CD14-positive monocyte (primary cell): Measurements from ENCODE around the gene CEACAM4. TPM values are rescaled to one million over a fixed set of nuclear protein-coding genes. Genes with fewer than 3 reads are reported as not detected.

Experiments
- DNase-seq, 3 donors: peaks; one replicate each; pipeline ENCODE4 v3.0.0-alpha.2; 2011 to 2022
- H2AFZ ChIP-seq: 2 replicates; pipeline ENCODE4 v1.6.0; 2012; ENCODE audit warnings: mild to moderate bottlenecking, low read depth, low read length, inconsistent platforms; ENCODE audit not compliant: insufficient read depth, poor library complexity, severe bottlenecking
- H3K27ac ChIP-seq, 2 donors: 1 replicate in 1 of 2; 2 replicates in 1 of 2; pipeline ENCODE4 v1.5.1; 2012 to 2013; ENCODE audit warnings: low read length in 2 of 2, control low read depth in 1 of 2, inconsistent platforms in 1 of 2, low read depth in 1 of 2, mild to moderate bottlenecking in 1 of 2
- H3K27me3 ChIP-seq, 2 donors: one replicate each; pipeline versions ENCODE4 v1.6.0 to v1.6.1; 2011 to 2013; ENCODE audit warnings: low read length in 2 of 2; ENCODE audit not compliant: control insufficient read depth in 2 of 2, insufficient read depth in 2 of 2
- H3K36me3 ChIP-seq, 2 donors: replicated peaks in 1 of 2; 1 replicate in 1 of 2; 2 replicates in 1 of 2; pipeline versions ENCODE4 v1.5.1 to v1.6.1; 2012 to 2013; ENCODE audit warnings: low read length in 2 of 2, control low read depth in 1 of 2, inconsistent platforms in 1 of 2, mild to moderate bottlenecking in 1 of 2; ENCODE audit not compliant: insufficient read depth in 2 of 2, control insufficient read depth in 1 of 2
- H3K4me1 ChIP-seq, 2 donors: 1 replicate in 1 of 2; 2 replicates in 1 of 2; pipeline versions ENCODE4 v1.5.1 to v1.6.1; 2012 to 2013; ENCODE audit warnings: low read length in 2 of 2, control low read depth in 1 of 2, inconsistent platforms in 1 of 2, mild to moderate bottlenecking in 1 of 2, moderate library complexity in 1 of 2; ENCODE audit not compliant: insufficient read depth in 2 of 2, control insufficient read depth in 1 of 2
- H3K4me2 ChIP-seq: replicated peaks from 2 replicates; pipeline ENCODE3; 2012; ENCODE audit warnings: low read length, moderate library complexity, mild to moderate bottlenecking; ENCODE audit not compliant: poor library complexity, severe bottlenecking; ENCODE audit errors: extremely low read depth
- H3K4me3 ChIP-seq, 3 experiments: fragments of 200-600 bp in 1 of 3; sonication (generic) in 1 of 3; replicated peaks in 1 of 3; 1 replicate in 2 of 3; 2 replicates in 1 of 3; pipeline ENCODE4 v1.5.1; 2011 to 2013; ENCODE audit warnings: low read length in 3 of 3, mild to moderate bottlenecking in 3 of 3, control low read depth in 2 of 3, low read depth in 2 of 3, inconsistent platforms in 1 of 3, moderate library complexity in 1 of 3
- H3K79me2 ChIP-seq: 2 replicates; pipeline ENCODE4 v1.6.0; 2012; ENCODE audit warnings: mild to moderate bottlenecking, control low read depth, inconsistent platforms, low read length, moderate library complexity; ENCODE audit not compliant: insufficient read depth
- H3K9ac ChIP-seq: 2 replicates; pipeline ENCODE4 v1.6.0; 2017; ENCODE audit warnings: low read length, mild to moderate bottlenecking; ENCODE audit not compliant: insufficient read depth, poor library complexity, severe bottlenecking
- H3K9me3 ChIP-seq, 2 donors: replicated peaks in 1 of 2; 1 replicate in 1 of 2; 2 replicates in 1 of 2; pipeline versions ENCODE4 v1.5.1 to v1.6.1; 2012 to 2013; ENCODE audit warnings: low read length in 2 of 2, control low read depth in 1 of 2; ENCODE audit not compliant: control insufficient read depth in 1 of 2, insufficient read depth in 1 of 2
- H4K20me1 ChIP-seq: 2 replicates; pipeline ENCODE4 v1.6.0; 2012; ENCODE audit warnings: mild to moderate bottlenecking, low read length, control low read depth, moderate library complexity; ENCODE audit not compliant: insufficient read depth
- H3K27ac Mint-ChIP-seq, 7 donors: one replicate each; pipeline ENCODE4 v1.8.0; 2020; ENCODE audit warnings: mild to moderate bottlenecking in 7 of 7, mixed read lengths in 7 of 7, moderate library complexity in 6 of 7, inconsistent platforms in 2 of 7
- H3K27me3 Mint-ChIP-seq, 3 donors: one replicate each; pipeline ENCODE4 v1.8.0; 2021 to 2022; ENCODE audit warnings: low read depth in 3 of 3, mild to moderate bottlenecking in 3 of 3, mixed read lengths in 3 of 3, moderate library complexity in 3 of 3, inconsistent platforms in 1 of 3
- H3K36me3 Mint-ChIP-seq, 2 donors: one replicate each; pipeline ENCODE4 v1.8.0; 2020; ENCODE audit warnings: mixed read lengths in 2 of 2, inconsistent platforms in 1 of 2, mild to moderate bottlenecking in 1 of 2
- H3K4me1 Mint-ChIP-seq: one replicate; pipeline ENCODE4 v1.8.0; 2020; ENCODE audit warnings: mild to moderate bottlenecking, mixed read lengths
- H3K4me3 Mint-ChIP-seq, 2 donors: one replicate each; pipeline ENCODE4 v1.8.0; 2020; ENCODE audit warnings: mild to moderate bottlenecking in 2 of 2, mixed read lengths in 2 of 2, moderate library complexity in 1 of 2
- H3K9me3 Mint-ChIP-seq, 7 donors: one replicate each; pipeline ENCODE4 v1.8.0; 2020 to 2022; ENCODE audit warnings: mixed read lengths in 7 of 7, mild to moderate bottlenecking in 6 of 7, moderate library complexity in 6 of 7, inconsistent platforms in 2 of 7
- WGBS: methylation state at CpG from one replicate; pipeline ENCODE4 v1.1.5; 2013; ENCODE audit warnings: missing lambda C conversion rate; ENCODE audit not compliant: insufficient coverage; 5-methylcytosine and 5-hydroxymethylcytosine counted together
- intact Hi-C, 2 donors: fragments of 100-400 bp; cut with micrococcal nuclease; formaldehyde crosslinking; loops; one replicate each; pipeline versions ENCODE4 v1.15.0 to v1.15.1; 2023
- polyA plus RNA-seq, 3 donors: library from polyadenylated mRNA; depleted of rRNA in 1 of 3; unstranded in 2 of 3; stranded (reverse) in 1 of 3; fragments of 300-500 nt in 2 of 3; fragments of >200 nt in 1 of 3; fragmentation: Illumina TruSeq in 2 of 3; gene quantifications; 1 replicate in 2 of 3; 2 replicates in 1 of 3; pipeline ENCODE4 v1.2.3, GENCODE V29; 2012 to 2021
- TF ChIP-seq, protein P1 (sequence below): fragments of 200-600 bp; IDR thresholded peaks from one replicate; pipeline ENCODE4 v1.8.0; 2022; ENCODE audit warnings: antibody characterized with exemption, mild to moderate bottlenecking

The CEACAM4 gene
- polyA plus RNA-seq, 3 donors = 23.1 to 40.7 (median 27.5) TPM

DNA sequence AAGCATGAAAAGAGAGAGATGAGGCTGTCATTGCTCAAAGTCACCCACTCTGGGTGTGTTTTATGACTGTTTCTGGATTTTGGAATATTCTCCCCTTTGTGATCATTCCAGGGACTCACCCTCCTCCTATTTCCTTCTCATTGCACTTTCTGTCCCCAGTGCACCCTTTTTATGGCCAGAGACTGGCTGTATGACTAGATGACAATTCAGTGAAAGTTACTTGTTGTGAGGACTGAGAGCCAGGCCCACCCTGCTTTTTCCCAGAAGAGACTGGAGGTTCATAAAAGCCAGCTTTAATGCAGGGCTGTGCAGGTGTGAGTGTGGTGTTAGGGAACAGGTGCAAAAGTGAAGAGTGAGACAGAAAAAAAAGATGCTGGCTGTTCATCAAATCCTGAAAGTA is 43.9 kb upstream of the CEACAM4 start:
- peak overlapping the region in 1 of 2 donors; percentile 1 for H3K4me3 Mint-ChIP-seq

DNA sequence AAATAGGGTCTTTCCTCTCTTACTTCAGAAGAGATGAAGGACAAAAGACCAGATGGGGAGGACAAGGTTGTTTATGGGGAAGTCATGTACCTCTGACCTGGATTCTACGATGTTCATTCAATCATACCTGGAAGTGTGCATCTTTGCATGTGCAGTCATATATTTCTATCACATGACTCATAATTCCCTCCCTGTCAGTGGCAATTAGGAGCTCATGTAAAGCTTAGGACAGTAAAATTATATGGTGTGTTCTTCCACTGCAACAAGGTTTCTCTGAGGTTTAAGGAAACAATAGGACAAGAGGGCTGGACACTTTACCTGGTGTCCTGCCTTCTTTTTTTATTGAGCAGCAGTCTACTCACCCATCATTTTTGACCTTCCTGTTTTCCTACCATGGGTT is 41.4 kb upstream of the CEACAM4 start:
- Mint-ChIP-seq H3K4me1 (no peaks in the 10 kb centered on the region), H3K4me3 (no peak overlapping the region), H3K36me3 (no peaks in the 10 kb centered on the region), H3K27ac (no peak overlapping the region), H3K27me3 (peaks cover 10 to 47% (median 15%) of the 10 kb centered on the region in 3 donors), H3K9me3 (peaks cover 17 to 41% (median 35%) of the 10 kb centered on the region in 7 donors)
- DNase-seq = no peak
- Histone ChIP-seq H2AFZ (no peak overlapping the region), H3K27ac (no peak overlapping the region), H4K20me1 (no peaks in the 10 kb centered on the region), H3K79me2 (no peaks in the 10 kb centered on the region), H3K27me3 (peaks cover 17 to 20% of the 10 kb centered on the region in 2 donors), H3K4me3 (no peak overlapping the region), H3K9ac (no peak overlapping the region), H3K4me2 (no peak overlapping the region), H3K9me3 (peaks cover 17 to 39% of the 10 kb centered on the region in 2 donors), H3K4me1 (no peaks in the 10 kb centered on the region), H3K36me3 (no peaks in the 10 kb centered on the region)
- intact Hi-C loops = no loop called here
- no CpG with 5 or more reads among the region's 1 CpG for WGBS
- TF ChIP-seq, protein P1, sequence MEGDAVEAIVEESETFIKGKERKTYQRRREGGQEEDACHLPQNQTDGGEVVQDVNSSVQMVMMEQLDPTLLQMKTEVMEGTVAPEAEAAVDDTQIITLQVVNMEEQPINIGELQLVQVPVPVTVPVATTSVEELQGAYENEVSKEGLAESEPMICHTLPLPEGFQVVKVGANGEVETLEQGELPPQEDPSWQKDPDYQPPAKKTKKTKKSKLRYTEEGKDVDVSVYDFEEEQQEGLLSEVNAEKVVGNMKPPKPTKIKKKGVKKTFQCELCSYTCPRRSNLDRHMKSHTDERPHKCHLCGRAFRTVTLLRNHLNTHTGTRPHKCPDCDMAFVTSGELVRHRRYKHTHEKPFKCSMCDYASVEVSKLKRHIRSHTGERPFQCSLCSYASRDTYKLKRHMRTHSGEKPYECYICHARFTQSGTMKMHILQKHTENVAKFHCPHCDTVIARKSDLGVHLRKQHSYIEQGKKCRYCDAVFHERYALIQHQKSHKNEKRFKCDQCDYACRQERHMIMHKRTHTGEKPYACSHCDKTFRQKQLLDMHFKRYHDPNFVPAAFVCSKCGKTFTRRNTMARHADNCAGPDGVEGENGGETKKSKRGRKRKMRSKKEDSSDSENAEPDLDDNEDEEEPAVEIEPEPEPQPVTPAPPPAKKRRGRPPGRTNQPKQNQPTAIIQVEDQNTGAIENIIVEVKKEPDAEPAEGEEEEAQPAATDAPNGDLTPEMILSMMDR = no peak

More for the DNA sequence above, 43.9 kb upstream of the CEACAM4 start:
- peaks cover 28 to 39% of the 10 kb centered on the region in 2 donors for H3K27me3 ChIP-seq
- no peak overlapping the region for H3K4me2 ChIP-seq
- H3K27ac ChIP-seq = no peak overlapping the region
- H2AFZ ChIP-seq = no peak overlapping the region
- H3K4me3 ChIP-seq = no peak overlapping the region
- H3K4me1 ChIP-seq = no peaks in the 10 kb centered on the region
- H3K9me3 ChIP-seq = peaks cover 7 to 18% of the 10 kb centered on the region in 2 donors
- H4K20me1 ChIP-seq = no peaks in the 10 kb centered on the region
- TF ChIP-seq, protein P1 = no peak
- no peaks in the 10 kb centered on the region for H3K36me3 ChIP-seq
- DNase-seq = no peak
- H3K9ac ChIP-seq = no peak overlapping the region
- Mint-ChIP-seq H3K4me1 (no peaks in the 10 kb centered on the region), H3K27me3 (peaks cover 12 to 48% (median 15%) of the 10 kb centered on the region in 3 donors), H3K9me3 (peaks cover 5 to 18% (median 13%) of the 10 kb centered on the region in 7 donors), H3K27ac (peak overlapping the region in 1 of 7 donors; percentile 45), H3K36me3 (no peaks in the 10 kb centered on the region)
- intact Hi-C loops = no loop called here
- no peaks in the 10 kb centered on the region for H3K79me2 ChIP-seq
